ENCODE data around the gene SLC35F1. TPM values are rescaled to one million over a fixed set of nuclear protein-coding genes. Genes with fewer than 3 reads are reported as not detected.

The SLC35F1 gene
- total RNA-seq, 1 donor from 2014 or later: 0.30 TPM

GRCh38 chr6:118080547-118080946 lies 173.5 kb downstream of the SLC35F1 start:
- Histone ChIP-seq H3K27ac (no peak overlapping the region), H3K4me1 (no peaks in the 10 kb centered on the region), H3K4me3 (no peak overlapping the region), H3K9me3 (no peaks in the 10 kb centered on the region), H3K36me3 (no peaks in the 10 kb centered on the region), H3K27me3 (ENCODE audit: low read depth) (no peaks in the 10 kb centered on the region)
- DNase-seq (no peak), ATAC-seq (no peak)
- intact Hi-C loops (cut with DNase I): no loop called here
- no peak for TF ChIP-seq CTCF (IDR thresholded peaks at IDR 0.05)

GRCh38 chr6:118083711-118084110 lies 176.6 kb downstream of the SLC35F1 start:
- Histone ChIP-seq H3K36me3 (no peaks in the 10 kb centered on the region), H3K4me3 (no peak overlapping the region), H3K9me3 (no peaks in the 10 kb centered on the region), H3K27me3 (ENCODE audit: low read depth) (no peaks in the 10 kb centered on the region), H3K27ac (no peak overlapping the region), H3K4me1 (no peaks in the 10 kb centered on the region)
- no peak for DNase-seq
- no peak for TF ChIP-seq CTCF (IDR thresholded peaks at IDR 0.05)
- no peak for ATAC-seq
- intact Hi-C loops (cut with DNase I): no loop called here

GRCh38 chr6:118085665-118086064 lies 178.6 kb downstream of the SLC35F1 start:
- H3K4me3 ChIP-seq: no peak overlapping the region
- no peak overlapping the region for H3K27ac ChIP-seq
- intact Hi-C loops (cut with DNase I): no loop called here
- no peaks in the 10 kb centered on the region for H3K4me1 ChIP-seq
- DNase-seq (no peak), ATAC-seq (no peak)
- no peaks in the 10 kb centered on the region for H3K9me3 ChIP-seq
- H3K36me3 ChIP-seq: no peaks in the 10 kb centered on the region
- TF ChIP-seq CTCF (IDR thresholded peaks at IDR 0.05): no peak
- H3K27me3 ChIP-seq (ENCODE audit: low read depth): no peaks in the 10 kb centered on the region

- no peak for DNase-seq
- Histone ChIP-seq H3K36me3 (no peaks in the 10 kb centered on the region), H3K9me3 (no peaks in the 10 kb centered on the region), H3K4me3 (no peak overlapping the region), H3K27me3 (ENCODE audit: low read depth) (no peaks in the 10 kb centered on the region), H3K4me1 (no peaks in the 10 kb centered on the region), H3K27ac (no peak overlapping the region)
- intact Hi-C loops (cut with DNase I): no loop called here
- TF ChIP-seq CTCF (IDR thresholded peaks at IDR 0.05): no peak
- ATAC-seq: no peak
Observed at GRCh38 chr6:118086159-118086558, 179.1 kb downstream of the SLC35F1 start.

GRCh38 chr6:118092086-118092485 lies 185.0 kb downstream of the SLC35F1 start:
- H3K27ac ChIP-seq: no peak overlapping the region
- no peaks in the 10 kb centered on the region for H3K9me3 ChIP-seq
- ATAC-seq: no peak
- no peak overlapping the region for H3K4me3 ChIP-seq
- no peak for DNase-seq
- no peak for TF ChIP-seq CTCF (IDR thresholded peaks at IDR 0.05)
- intact Hi-C loops (cut with DNase I): no loop called here
- no peaks in the 10 kb centered on the region for H3K36me3 ChIP-seq
- no peaks in the 10 kb centered on the region for H3K27me3 ChIP-seq (ENCODE audit: low read depth)
- H3K4me1 ChIP-seq: no peaks in the 10 kb centered on the region

- Histone ChIP-seq H3K27me3 (ENCODE audit: low read depth) (no peaks in the 10 kb centered on the region), H3K27ac (no peak overlapping the region), H3K9me3 (no peaks in the 10 kb centered on the region), H3K4me3 (no peak overlapping the region), H3K4me1 (no peaks in the 10 kb centered on the region), H3K36me3 (no peaks in the 10 kb centered on the region)
- intact Hi-C loops (cut with DNase I): no loop called here
- no peak for TF ChIP-seq CTCF (IDR thresholded peaks at IDR 0.05)
- no peak for ATAC-seq
- no peak for DNase-seq
Observed at GRCh38 chr6:118097576-118097975, 190.5 kb downstream of the SLC35F1 start.

Measured in lower lobe of right lung (tissue), 2 donors.